GM12878 (cell line): ENCODE measurements around the gene MATN3.

Experiments used
- NKRF ChIP-seq: fragments of 450-650 bp; conservative IDR thresholded peaks from 2 replicates; pipeline ENCODE4 v1.6.1; 2017; ENCODE audit warnings: mild to moderate bottlenecking, moderate library complexity
- TF ChIP-seq, protein P1 (sequence below): fragments of 450-650 bp; IDR thresholded peaks from 2 replicates; pipeline ENCODE4 v1.6.1; 2018; ENCODE audit warnings: borderline replicate concordance, mild to moderate bottlenecking; ENCODE audit not compliant: partially characterized antibody
- TF ChIP-seq, protein P2 (sequence below), 3 experiments: IDR thresholded peaks in 2 of 3; conservative IDR thresholded peaks in 1 of 3; 2 replicates each; pipeline ENCODE4 v1.5.1; 2011; ENCODE audit warnings: low read depth in 3 of 3, low read length in 3 of 3, mild to moderate bottlenecking in 3 of 3, control low read depth in 2 of 3, moderate library complexity in 2 of 3, inconsistent platforms in 1 of 3, mixed read lengths in 1 of 3; ENCODE audit not compliant: control insufficient read depth in 2 of 3, insufficient read depth in 1 of 3; ENCODE audit errors: extremely low read depth in 1 of 3

DNA sequence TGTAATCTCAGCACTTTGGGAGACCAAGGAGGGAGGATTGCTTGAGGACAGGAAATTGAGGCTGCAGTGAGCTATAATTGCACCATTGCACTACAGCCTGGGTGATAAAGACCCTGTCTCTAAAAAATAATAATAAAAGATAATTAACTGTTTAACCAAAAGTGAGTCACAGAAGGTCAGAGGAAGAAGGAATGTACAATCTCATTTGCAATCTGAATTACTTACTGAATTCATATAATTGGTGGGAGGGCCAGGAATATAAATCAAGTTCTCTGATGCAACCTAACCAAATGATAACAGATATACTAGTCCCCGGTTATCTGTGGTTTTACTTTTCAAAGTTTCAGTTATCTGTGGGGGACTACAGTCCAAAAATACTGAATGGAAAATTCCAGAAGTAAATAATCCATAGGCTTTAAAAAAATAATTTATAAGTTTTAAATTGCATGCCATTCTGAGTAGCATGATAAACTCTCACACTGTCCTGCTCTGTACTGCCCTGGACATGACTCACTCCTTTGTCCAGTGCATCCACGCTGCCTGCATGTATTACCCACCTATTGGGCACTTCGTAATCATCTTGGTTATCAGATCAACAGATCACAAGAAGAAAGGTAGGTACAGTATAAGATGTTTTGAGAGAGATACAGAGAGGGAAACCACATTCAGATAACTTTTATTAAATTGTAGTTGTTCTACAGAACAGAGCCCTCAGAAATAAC is 12.8 kb upstream of the MATN3 start:
- TF ChIP-seq NKRF: no peak
- TF ChIP-seq, protein P1, sequence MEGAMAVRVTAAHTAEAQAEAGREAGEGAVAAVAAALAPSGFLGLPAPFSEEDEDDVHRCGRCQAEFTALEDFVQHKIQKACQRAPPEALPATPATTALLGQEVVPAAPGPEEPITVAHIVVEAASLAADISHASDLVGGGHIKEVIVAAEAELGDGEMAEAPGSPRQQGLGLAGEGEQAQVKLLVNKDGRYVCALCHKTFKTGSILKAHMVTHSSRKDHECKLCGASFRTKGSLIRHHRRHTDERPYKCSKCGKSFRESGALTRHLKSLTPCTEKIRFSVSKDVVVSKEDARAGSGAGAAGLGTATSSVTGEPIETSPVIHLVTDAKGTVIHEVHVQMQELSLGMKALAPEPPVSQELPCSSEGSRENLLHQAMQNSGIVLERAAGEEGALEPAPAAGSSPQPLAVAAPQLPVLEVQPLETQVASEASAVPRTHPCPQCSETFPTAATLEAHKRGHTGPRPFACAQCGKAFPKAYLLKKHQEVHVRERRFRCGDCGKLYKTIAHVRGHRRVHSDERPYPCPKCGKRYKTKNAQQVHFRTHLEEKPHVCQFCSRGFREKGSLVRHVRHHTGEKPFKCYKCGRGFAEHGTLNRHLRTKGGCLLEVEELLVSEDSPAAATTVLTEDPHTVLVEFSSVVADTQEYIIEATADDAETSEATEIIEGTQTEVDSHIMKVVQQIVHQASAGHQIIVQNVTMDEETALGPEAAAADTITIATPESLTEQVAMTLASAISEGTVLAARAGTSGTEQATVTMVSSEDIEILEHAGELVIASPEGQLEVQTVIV: no peak
- TF ChIP-seq, protein P2, sequence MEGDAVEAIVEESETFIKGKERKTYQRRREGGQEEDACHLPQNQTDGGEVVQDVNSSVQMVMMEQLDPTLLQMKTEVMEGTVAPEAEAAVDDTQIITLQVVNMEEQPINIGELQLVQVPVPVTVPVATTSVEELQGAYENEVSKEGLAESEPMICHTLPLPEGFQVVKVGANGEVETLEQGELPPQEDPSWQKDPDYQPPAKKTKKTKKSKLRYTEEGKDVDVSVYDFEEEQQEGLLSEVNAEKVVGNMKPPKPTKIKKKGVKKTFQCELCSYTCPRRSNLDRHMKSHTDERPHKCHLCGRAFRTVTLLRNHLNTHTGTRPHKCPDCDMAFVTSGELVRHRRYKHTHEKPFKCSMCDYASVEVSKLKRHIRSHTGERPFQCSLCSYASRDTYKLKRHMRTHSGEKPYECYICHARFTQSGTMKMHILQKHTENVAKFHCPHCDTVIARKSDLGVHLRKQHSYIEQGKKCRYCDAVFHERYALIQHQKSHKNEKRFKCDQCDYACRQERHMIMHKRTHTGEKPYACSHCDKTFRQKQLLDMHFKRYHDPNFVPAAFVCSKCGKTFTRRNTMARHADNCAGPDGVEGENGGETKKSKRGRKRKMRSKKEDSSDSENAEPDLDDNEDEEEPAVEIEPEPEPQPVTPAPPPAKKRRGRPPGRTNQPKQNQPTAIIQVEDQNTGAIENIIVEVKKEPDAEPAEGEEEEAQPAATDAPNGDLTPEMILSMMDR (IDR thresholded peaks at IDR 0.05 in 2 of 3, conservative IDR thresholded peaks at IDR 0.05 in 1 of 3; ENCODE audit: control insufficient read depth in 2 of 3, extremely low read depth in 1 of 3, insufficient read depth in 1 of 3, low read depth in 3 of 3, low read length in 3 of 3): no peak
